IPS-18c (cell line): ENCODE data around the gene AMHR2.
"Not testable (repeated sequence)": the region's sequence is repeated elsewhere in the genome, so short reads cannot be mapped to it uniquely, and the experiment has no call there.

Experiments used
- H3K4me3 ChIP-seq: 2 replicates; pipeline ENCODE4 v1.7.0; 2013; ENCODE audit warnings: low read depth, mild to moderate bottlenecking, low read length, moderate library complexity; ENCODE audit not compliant: insufficient read depth
- H3K9me3 ChIP-seq: one replicate; pipeline ENCODE4 v1.6.1; 2013; ENCODE audit warnings: mild to moderate bottlenecking, low read length, moderate library complexity; ENCODE audit not compliant: control insufficient read depth, insufficient read depth

AMHR2 gene

GRCh38 chr12:53439582-53439981, 15.9 kb downstream of the AMHR2 start:
- H3K4me3 ChIP-seq, H3K9me3 ChIP-seq: not testable (repeated sequence)

- H3K4me3 ChIP-seq = peak within 1 kb of the TSS; percentile 82
- H3K9me3 ChIP-seq = no peaks in the 10 kb centered on the region
These were observed 17.6 kb downstream of the AMHR2 start, which contains the start of gene PRR13 for GRCh38 chr12:53441040-53441833. PRR13 (plus strand) TSS chr12:53441734; CDS start chr12:53442715, 981 bp downstream.

- Histone ChIP-seq H3K4me3 (no peak overlapping the region), H3K9me3 (no peaks in the 10 kb centered on the region)
These were observed 20.3 kb downstream of the AMHR2 start for GRCh38 chr12:53443955-53444354.

- not testable (repeated sequence) for H3K4me3 ChIP-seq, H3K9me3 ChIP-seq
These were observed 21.1 kb downstream of the AMHR2 start for GRCh38 chr12:53444593-53445325.

GRCh38 chr12:53450936-53451335, 27.3 kb downstream of the AMHR2 start:
- H3K9me3 ChIP-seq = no peaks in the 10 kb centered on the region
- no peak overlapping the region for H3K4me3 ChIP-seq

GRCh38 chr12:53451661-53452158, 28.1 kb downstream of the AMHR2 start, which contains the start of gene PCBP2:
PCBP2 (plus strand) TSS chr12:53452102; CDS start chr12:53454801, 2,699 bp downstream.
- peak within 1 kb of the TSS; percentile 77 for H3K4me3 ChIP-seq

GRCh38 chr12:53452159-53453077, 28.8 kb downstream of the AMHR2 start:
- peak overlapping the region; percentile 77 for H3K4me3 ChIP-seq
- no peaks in the 10 kb centered on the region for H3K9me3 ChIP-seq

More at GRCh38 chr12:53451661-53452158, 28.1 kb downstream of the AMHR2 start, which contains the start of gene PCBP2:
- H3K9me3 ChIP-seq = no peaks in the 10 kb centered on the region

- no peak overlapping the region for H3K4me3 ChIP-seq
- no peaks in the 10 kb centered on the region for H3K9me3 ChIP-seq
These were observed 30.4 kb downstream of the AMHR2 start for GRCh38 chr12:53453953-53454640.

- Histone ChIP-seq H3K9me3 (no peaks in the 10 kb centered on the region), H3K4me3 (no peak overlapping the region)
These were observed 31.1 kb downstream of the AMHR2 start for GRCh38 chr12:53454707-53455106.

- Histone ChIP-seq H3K9me3 (no peaks in the 10 kb centered on the region), H3K4me3 (no peak overlapping the region)
These were observed 33.2 kb downstream of the AMHR2 start for GRCh38 chr12:53456654-53457366.

- Histone ChIP-seq H3K9me3 (no peaks in the 10 kb centered on the region), H3K4me3 (no peak overlapping the region)
These were observed 35.4 kb downstream of the AMHR2 start for GRCh38 chr12:53459097-53459496.

- H3K9me3 ChIP-seq = no peaks in the 10 kb centered on the region
- no peak overlapping the region for H3K4me3 ChIP-seq
These were observed 37.4 kb downstream of the AMHR2 start for GRCh38 chr12:53461059-53461458.

GRCh38 chr12:53461591-53461990, 37.9 kb downstream of the AMHR2 start:
- Histone ChIP-seq H3K4me3 (no peak overlapping the region), H3K9me3 (no peaks in the 10 kb centered on the region)

GRCh38 chr12:53462935-53463334, 39.3 kb downstream of the AMHR2 start:
- H3K9me3 ChIP-seq = no peaks in the 10 kb centered on the region
- no peak overlapping the region for H3K4me3 ChIP-seq

- H3K4me3 ChIP-seq = no peak overlapping the region
These were observed 40.3 kb downstream of the AMHR2 start for GRCh38 chr12:53463802-53464560.

More at GRCh38 chr12:53463802-53464560, 40.3 kb downstream of the AMHR2 start:
- no peaks in the 10 kb centered on the region for H3K9me3 ChIP-seq
